Smooth muscle cell of trachea (primary cell): ENCODE results near the gene DNASE1L3. TPM values are rescaled to one million over a fixed set of nuclear protein-coding genes. Genes with fewer than 3 reads are reported as not detected.

Experiments
- total RNA-seq: library from RNA; depleted of rRNA; stranded (reverse); fragments of >200 nt; gene quantifications from 2 replicates; pipeline ENCODE4 v1.2.1, GENCODE V29; 2014

DNASE1L3 gene, protein sequence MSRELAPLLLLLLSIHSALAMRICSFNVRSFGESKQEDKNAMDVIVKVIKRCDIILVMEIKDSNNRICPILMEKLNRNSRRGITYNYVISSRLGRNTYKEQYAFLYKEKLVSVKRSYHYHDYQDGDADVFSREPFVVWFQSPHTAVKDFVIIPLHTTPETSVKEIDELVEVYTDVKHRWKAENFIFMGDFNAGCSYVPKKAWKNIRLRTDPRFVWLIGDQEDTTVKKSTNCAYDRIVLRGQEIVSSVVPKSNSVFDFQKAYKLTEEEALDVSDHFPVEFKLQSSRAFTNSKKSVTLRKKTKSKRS
- not detected in 2 replicates for total RNA-seq

DNA sequence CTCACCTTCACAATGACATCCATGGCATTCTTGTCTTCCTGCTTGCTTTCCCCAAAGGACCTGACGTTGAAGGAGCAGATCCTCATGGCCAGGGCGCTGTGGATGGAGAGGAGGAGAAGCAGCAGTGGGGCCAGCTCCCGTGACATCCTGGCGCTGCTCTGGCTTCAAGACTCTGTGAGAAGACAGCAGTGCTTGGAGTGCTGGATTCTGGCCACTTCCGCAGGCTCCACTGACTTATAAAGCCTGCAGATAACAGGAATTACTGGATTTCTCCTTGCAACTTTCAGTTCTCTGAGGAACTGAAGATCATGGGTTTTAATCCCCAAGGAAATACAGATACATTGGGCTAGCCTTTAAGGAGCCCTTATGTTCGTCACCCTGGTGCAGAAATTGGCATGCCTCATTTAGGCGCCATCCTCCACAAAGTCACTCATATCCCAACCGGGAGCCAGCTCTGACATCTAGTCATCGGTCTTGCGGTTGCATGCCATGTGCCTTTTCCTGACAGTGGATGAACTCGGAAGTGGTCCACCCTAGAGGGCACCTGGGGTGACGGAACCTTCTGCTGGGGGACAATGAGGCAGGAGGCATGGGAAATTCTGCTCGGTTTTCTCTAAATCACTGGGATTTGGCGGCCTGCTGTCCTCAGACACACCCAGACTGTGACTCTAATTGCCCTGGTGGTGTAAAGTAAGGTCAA, at the start of gene DNASE1L3:
TSS of gene DNASE1L3 (minus strand) at position 212 of the 700 bp plus-strand sequence. CDS start at position 146, 66 bp downstream.

DNA sequence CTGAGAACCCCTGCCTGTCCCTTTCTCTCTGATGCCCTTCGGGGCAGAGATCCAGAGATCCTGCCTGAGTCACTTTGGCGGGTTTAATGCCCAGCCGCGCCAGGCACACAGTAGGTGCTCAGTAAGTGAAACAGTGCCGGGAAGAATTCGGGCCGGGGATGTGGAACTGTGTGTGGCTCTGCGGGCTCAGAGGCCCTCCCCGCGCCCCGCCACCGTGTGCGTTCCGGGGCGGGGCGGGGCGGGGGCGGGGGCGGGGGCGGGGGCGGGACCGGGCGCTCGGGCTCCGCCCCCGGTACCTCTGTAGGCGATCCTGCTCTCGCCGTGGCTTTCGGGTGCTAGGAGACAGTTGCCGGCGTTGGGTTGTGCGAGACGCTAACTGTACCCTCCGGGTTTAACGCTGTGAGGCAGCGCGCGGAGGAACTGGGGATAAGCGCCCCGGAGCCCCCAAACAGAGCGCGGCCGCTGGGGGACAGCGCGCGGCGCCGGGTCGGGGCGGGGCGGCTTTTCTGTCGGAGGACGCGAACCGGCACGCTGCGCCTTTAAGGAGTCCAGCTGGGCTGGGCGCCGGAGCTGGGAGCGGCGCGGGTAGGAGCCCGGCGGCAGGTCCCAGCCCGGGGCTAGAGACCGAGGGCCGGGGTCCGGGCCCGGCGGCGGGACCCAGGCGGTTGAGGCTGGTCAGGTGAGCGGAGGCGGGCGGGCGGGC, 26.6 kb upstream of the DNASE1L3 start, which contains the start of gene ABHD6:
TSS of gene ABHD6 (plus strand) at position 555 of the 703 bp plus-strand sequence. CDS start 18,795 bp downstream, outside the sequence.

Other genes with a start within 250 kb of the DNASE1L3 start
- 51.3 and 62.5 TPM in 2 replicates for gene FLNB, start 202.6 kb downstream of the DNASE1L3 start, total RNA-seq
- gene ABHD6, start 26.8 kb upstream of the DNASE1L3 start, total RNA-seq: 8.6 and 12.1 TPM in 2 replicates
- 8.9 and 14.7 TPM in 2 replicates for gene RPP14, start 95.3 kb upstream of the DNASE1L3 start, total RNA-seq
- gene HTD2, start 95.5 kb upstream of the DNASE1L3 start, total RNA-seq: 11.2 and 13.5 TPM in 2 replicates
- gene PXK, start 121.9 kb upstream of the DNASE1L3 start, total RNA-seq: 54.4 and 84.2 TPM in 2 replicates
- gene PDHB, start 222.9 kb upstream of the DNASE1L3 start, total RNA-seq: 54.9 and 127 TPM in 2 replicates